ENCODE measurements around the gene GLIS1. TPM values are rescaled to one million over a fixed set of nuclear protein-coding genes. Genes with fewer than 3 reads are reported as not detected.

Gene GLIS1
- total RNA-seq, 2 donors from 2014 or later = 0.20 to 0.22 TPM

DNA sequence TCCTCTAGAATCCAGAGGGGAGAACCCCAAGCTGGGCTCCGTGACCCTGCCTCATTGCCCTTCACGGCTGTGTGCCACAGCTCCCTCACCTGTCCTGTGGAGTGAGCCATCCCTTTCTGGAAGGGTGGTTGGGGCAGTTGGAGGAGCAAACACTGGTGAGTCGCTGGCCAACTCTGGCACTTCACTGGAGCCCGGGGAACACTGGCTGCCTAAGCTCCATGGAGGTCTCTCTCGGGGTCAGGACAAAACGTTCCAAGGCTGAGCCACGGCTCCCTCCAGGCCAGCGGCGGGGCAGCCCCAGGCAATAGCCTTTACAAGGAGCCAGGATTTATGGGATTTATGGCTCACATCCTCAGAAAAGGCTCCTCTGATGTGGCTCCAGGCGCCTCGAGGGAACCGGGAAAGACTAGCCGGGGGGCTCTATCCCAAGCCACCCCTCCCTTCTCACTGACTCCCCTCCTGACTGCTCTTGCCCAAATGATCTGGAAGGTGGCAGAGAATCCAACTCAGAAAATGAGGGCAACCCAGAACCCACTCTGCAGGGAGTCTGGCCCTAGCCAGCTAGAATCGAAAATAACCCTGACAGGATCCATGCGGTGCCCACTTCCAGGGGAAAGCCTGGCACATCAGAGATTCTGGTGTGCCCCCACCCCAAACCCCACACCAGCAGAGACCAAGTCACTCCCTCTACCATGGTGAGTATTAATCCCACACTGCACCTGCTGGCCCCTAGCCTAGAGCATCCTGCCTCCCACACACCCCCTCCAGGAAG lies 75.2 kb downstream of the GLIS1 start:
- Histone ChIP-seq H3K4me3 (no peak overlapping the region), H3K9me3 (no peaks in the 10 kb centered on the region), H3K36me3 (no peaks in the 10 kb centered on the region), H3K27ac (no peak overlapping the region), H3K27me3 (no peaks in the 10 kb centered on the region), H3K4me1 (no peaks in the 10 kb centered on the region)
- TF ChIP-seq, protein P1, sequence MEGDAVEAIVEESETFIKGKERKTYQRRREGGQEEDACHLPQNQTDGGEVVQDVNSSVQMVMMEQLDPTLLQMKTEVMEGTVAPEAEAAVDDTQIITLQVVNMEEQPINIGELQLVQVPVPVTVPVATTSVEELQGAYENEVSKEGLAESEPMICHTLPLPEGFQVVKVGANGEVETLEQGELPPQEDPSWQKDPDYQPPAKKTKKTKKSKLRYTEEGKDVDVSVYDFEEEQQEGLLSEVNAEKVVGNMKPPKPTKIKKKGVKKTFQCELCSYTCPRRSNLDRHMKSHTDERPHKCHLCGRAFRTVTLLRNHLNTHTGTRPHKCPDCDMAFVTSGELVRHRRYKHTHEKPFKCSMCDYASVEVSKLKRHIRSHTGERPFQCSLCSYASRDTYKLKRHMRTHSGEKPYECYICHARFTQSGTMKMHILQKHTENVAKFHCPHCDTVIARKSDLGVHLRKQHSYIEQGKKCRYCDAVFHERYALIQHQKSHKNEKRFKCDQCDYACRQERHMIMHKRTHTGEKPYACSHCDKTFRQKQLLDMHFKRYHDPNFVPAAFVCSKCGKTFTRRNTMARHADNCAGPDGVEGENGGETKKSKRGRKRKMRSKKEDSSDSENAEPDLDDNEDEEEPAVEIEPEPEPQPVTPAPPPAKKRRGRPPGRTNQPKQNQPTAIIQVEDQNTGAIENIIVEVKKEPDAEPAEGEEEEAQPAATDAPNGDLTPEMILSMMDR (IDR thresholded peaks at IDR 0.05) = no peak
- no peak for DNase-seq (ENCODE audit: low spot score)

- DNase-seq (ENCODE audit: low spot score) = no peak
- H3K27me3 ChIP-seq = no peaks in the 10 kb centered on the region
- TF ChIP-seq, protein P1 (IDR thresholded peaks at IDR 0.05) = no peak
Observed at GRCh38 chr1:53662951-53663350, 76.0 kb downstream of the GLIS1 start.

GRCh38 chr1:53662169-53662568 lies 76.8 kb downstream of the GLIS1 start:
- Histone ChIP-seq H3K4me3 (no peak overlapping the region), H3K4me1 (no peaks in the 10 kb centered on the region), H3K9me3 (no peaks in the 10 kb centered on the region), H3K36me3 (no peaks in the 10 kb centered on the region), H3K27ac (no peak overlapping the region), H3K27me3 (no peaks in the 10 kb centered on the region)
- DNase-seq (ENCODE audit: low spot score) = no peak
- TF ChIP-seq, protein P1 (IDR thresholded peaks at IDR 0.05) = no peak

More at GRCh38 chr1:53662951-53663350, 76.0 kb downstream of the GLIS1 start:
- H3K9me3 ChIP-seq = no peaks in the 10 kb centered on the region
- H3K27ac ChIP-seq = no peak overlapping the region
- no peaks in the 10 kb centered on the region for H3K4me1 ChIP-seq
- H3K36me3 ChIP-seq = no peaks in the 10 kb centered on the region
- no peak overlapping the region for H3K4me3 ChIP-seq

GRCh38 chr1:53661496-53661895 lies 77.5 kb downstream of the GLIS1 start:
- Histone ChIP-seq H3K36me3 (no peaks in the 10 kb centered on the region), H3K27ac (no peak overlapping the region), H3K4me3 (no peak overlapping the region), H3K27me3 (no peaks in the 10 kb centered on the region), H3K9me3 (no peaks in the 10 kb centered on the region), H3K4me1 (no peaks in the 10 kb centered on the region)
- TF ChIP-seq, protein P1 (IDR thresholded peaks at IDR 0.05) = no peak
- DNase-seq (ENCODE audit: low spot score) = no peak

DNA sequence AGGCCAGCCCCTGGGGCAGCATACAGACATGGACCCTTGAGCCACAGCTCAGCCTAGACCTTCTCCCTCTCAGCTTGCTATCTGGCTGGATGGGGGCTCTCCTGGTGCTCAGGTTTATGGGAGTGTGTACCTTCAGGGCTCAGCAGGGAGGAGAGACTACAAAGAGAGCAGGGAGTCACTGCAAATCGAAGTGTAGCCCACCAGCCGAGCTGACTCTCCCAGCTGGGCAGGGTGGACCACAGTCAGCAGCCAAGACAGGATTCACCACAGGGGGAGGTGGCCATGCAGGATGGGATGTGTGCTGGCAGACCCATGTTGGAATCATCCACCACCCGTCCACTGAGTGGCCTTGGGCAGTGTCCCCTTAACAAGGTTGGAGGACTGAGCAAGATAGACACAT lies 78.3 kb downstream of the GLIS1 start:
- TF ChIP-seq, protein P1 (IDR thresholded peaks at IDR 0.05) = no peak
- H3K4me1 ChIP-seq = no peaks in the 10 kb centered on the region
- H3K27ac ChIP-seq = no peak overlapping the region
- no peaks in the 10 kb centered on the region for H3K36me3 ChIP-seq
- no peak for DNase-seq (ENCODE audit: low spot score)
- no peaks in the 10 kb centered on the region for H3K9me3 ChIP-seq
- H3K4me3 ChIP-seq = no peak overlapping the region
- no peaks in the 10 kb centered on the region for H3K27me3 ChIP-seq

- DNase-seq (ENCODE audit: low spot score) = no peak
- H3K27me3 ChIP-seq = no peaks in the 10 kb centered on the region
- no peaks in the 10 kb centered on the region for H3K4me1 ChIP-seq
- H3K27ac ChIP-seq = no peak overlapping the region
- H3K4me3 ChIP-seq = no peak overlapping the region
- no peaks in the 10 kb centered on the region for H3K9me3 ChIP-seq
- no peaks in the 10 kb centered on the region for H3K36me3 ChIP-seq
- TF ChIP-seq, protein P1 (IDR thresholded peaks at IDR 0.05) = no peak
Observed at GRCh38 chr1:53659436-53659835, 79.5 kb downstream of the GLIS1 start.
